Breast epithelium (tissue), 3 donors: ENCODE data around the gene MITF.

ENCODE experiments used
- CTCF ChIP-seq, 3 donors: fragments of 450-650 bp; IDR thresholded peaks; one replicate each; pipeline ENCODE4 v1.5.1; 2016 to 2017; ENCODE audit warnings: antibody characterized with exemption in 3 of 3, mild to moderate bottlenecking in 3 of 3, moderate library complexity in 3 of 3
- POLR2A ChIP-seq: fragments of 450-650 bp; IDR thresholded peaks from one replicate; pipeline ENCODE4 v1.6.1; 2016; ENCODE audit warnings: antibody characterized with exemption, mild to moderate bottlenecking, moderate library complexity

GRCh38 chr3:69833591-69833990, 94.3 kb downstream of the MITF start:
- TF ChIP-seq POLR2A (no peak), CTCF (IDR thresholded peaks at IDR 0.05) (no peak)
